Central memory CD8-positive, alpha-beta T cell (primary cell): ENCODE results near the gene FOLR2.
A peak's percentile ranks its signal among the peaks of the same experiment; 100 is the strongest.
"Not testable (repeated sequence)": the region's sequence is repeated elsewhere in the genome, so short reads cannot be mapped to it uniquely, and the experiment has no call there.

Experiments used
- ATAC-seq: fragments of 150-1000 bp; cut with Tn5 transposase; replicated peaks from 2 replicates; pipeline ENCODE4 v1.10.0; 2022; ENCODE audit warnings: mild to moderate bottlenecking, moderate FRiP score, moderate number of reproducible peaks; ENCODE audit not compliant: poor library complexity, severe bottlenecking; ENCODE audit errors: extremely low read depth
- DNase-seq, 2 donors: peaks; one replicate each; pipeline ENCODE4 v3.0.0; 2021; ENCODE audit warnings: low spot score in 2 of 2
- H3K27ac Mint-ChIP-seq: one replicate; pipeline ENCODE4 v1.8.0; 2022; ENCODE audit warnings: low read depth, mild to moderate bottlenecking, moderate library complexity, mixed read lengths
- H3K27me3 Mint-ChIP-seq: one replicate; pipeline ENCODE4 v1.8.0; 2022; ENCODE audit warnings: mixed read lengths
- H3K36me3 Mint-ChIP-seq: one replicate; pipeline ENCODE4 v1.8.0; 2022; ENCODE audit warnings: mild to moderate bottlenecking, moderate library complexity, mixed read lengths; ENCODE audit not compliant: insufficient read depth
- H3K4me1 Mint-ChIP-seq: one replicate; pipeline ENCODE4 v1.8.0; 2022; ENCODE audit warnings: mixed read lengths
- H3K4me3 Mint-ChIP-seq: one replicate; pipeline ENCODE4 v1.8.0; 2022; ENCODE audit warnings: mild to moderate bottlenecking, moderate library complexity, mixed read lengths
- H3K9me3 Mint-ChIP-seq: one replicate; pipeline ENCODE4 v1.8.0; 2022; ENCODE audit warnings: mixed read lengths

FOLR2 gene

GRCh38 chr11:72189455-72190250 is 26.9 kb upstream of the FOLR2 start:
- peak overlapping the region; percentile 60 for H3K27ac Mint-ChIP-seq
- no peaks in the 10 kb centered on the region for H3K36me3 Mint-ChIP-seq
- ATAC-seq (no peak), DNase-seq (no peak)
- H3K4me1 Mint-ChIP-seq, result no peaks in the 10 kb centered on the region
- H3K4me3 Mint-ChIP-seq, result no peak overlapping the region
- H3K9me3 Mint-ChIP-seq, result no peaks in the 10 kb centered on the region
- no peaks in the 10 kb centered on the region for H3K27me3 Mint-ChIP-seq

GRCh38 chr11:72190631-72191071 is 25.9 kb upstream of the FOLR2 start:
- DNase-seq (no peak), ATAC-seq (no peak)
- H3K4me1 Mint-ChIP-seq, result no peaks in the 10 kb centered on the region
- H3K27me3 Mint-ChIP-seq, result no peaks in the 10 kb centered on the region
- H3K4me3 Mint-ChIP-seq, result no peak overlapping the region
- H3K9me3 Mint-ChIP-seq, result no peaks in the 10 kb centered on the region
- no peak overlapping the region for H3K27ac Mint-ChIP-seq
- no peaks in the 10 kb centered on the region for H3K36me3 Mint-ChIP-seq

GRCh38 chr11:72191961-72192381 is 24.6 kb upstream of the FOLR2 start, which contains the start of gene FOLR1:
FOLR1 (plus strand) TSS chr11:72192140; CDS start chr11:72192174, 34 bp downstream.
- no peak within 1 kb of the TSS for H3K27ac Mint-ChIP-seq
- H3K9me3 Mint-ChIP-seq, result no peaks in the 10 kb centered on the region
- H3K36me3 Mint-ChIP-seq, result no peaks in the 10 kb centered on the region
- H3K4me3 Mint-ChIP-seq, result no peak within 1 kb of the TSS
- ATAC-seq (no peak), DNase-seq (no peak)
- no peaks in the 10 kb centered on the region for H3K4me1 Mint-ChIP-seq
- H3K27me3 Mint-ChIP-seq, result no peaks in the 10 kb centered on the region

- no peaks in the 10 kb centered on the region for H3K9me3 Mint-ChIP-seq
- DNase-seq, result no peak
- ATAC-seq, result no peak
- H3K27ac Mint-ChIP-seq, result no peak overlapping the region
- H3K36me3 Mint-ChIP-seq, result no peaks in the 10 kb centered on the region
- no peaks in the 10 kb centered on the region for H3K27me3 Mint-ChIP-seq
- H3K4me1 Mint-ChIP-seq, result no peaks in the 10 kb centered on the region
- no peak overlapping the region for H3K4me3 Mint-ChIP-seq
Measured at GRCh38 chr11:72195518-72196270, 20.9 kb upstream of the FOLR2 start.

- not testable (repeated sequence) for ATAC-seq, DNase-seq, H3K27me3 Mint-ChIP-seq, H3K4me3 Mint-ChIP-seq, H3K9me3 Mint-ChIP-seq, H3K4me1 Mint-ChIP-seq, H3K27ac Mint-ChIP-seq, H3K36me3 Mint-ChIP-seq
Measured at GRCh38 chr11:72201445-72201844, 15.1 kb upstream of the FOLR2 start.

- Mint-ChIP-seq H3K4me3 (no peak overlapping the region), H3K36me3 (no peaks in the 10 kb centered on the region), H3K4me1 (no peaks in the 10 kb centered on the region), H3K27me3 (no peaks in the 10 kb centered on the region), H3K27ac (no peak overlapping the region), H3K9me3 (no peaks in the 10 kb centered on the region)
- ATAC-seq, result no peak
- DNase-seq, result no peak
Measured at GRCh38 chr11:72202571-72202970, 14.0 kb upstream of the FOLR2 start.

- Mint-ChIP-seq H3K4me3 (no peak overlapping the region), H3K27me3 (peaks cover under 1% of the 10 kb centered on the region), H3K36me3 (no peaks in the 10 kb centered on the region), H3K4me1 (no peaks in the 10 kb centered on the region), H3K9me3 (no peaks in the 10 kb centered on the region), H3K27ac (no peak overlapping the region)
- ATAC-seq, result no peak
- no peak for DNase-seq
Measured at GRCh38 chr11:72203163-72203562, 13.4 kb upstream of the FOLR2 start.

- no peak overlapping the region for H3K27ac Mint-ChIP-seq
Measured at GRCh38 chr11:72204886-72205285, 11.7 kb upstream of the FOLR2 start.

GRCh38 chr11:72206794-72207193 is 9.8 kb upstream of the FOLR2 start:
- not testable (repeated sequence) for H3K4me3 Mint-ChIP-seq, DNase-seq, H3K36me3 Mint-ChIP-seq, H3K4me1 Mint-ChIP-seq, H3K27ac Mint-ChIP-seq, ATAC-seq
- H3K27me3 Mint-ChIP-seq, result peaks cover 26% of the 10 kb centered on the region
- H3K9me3 Mint-ChIP-seq, result peaks cover 17% of the 10 kb centered on the region

More at GRCh38 chr11:72204886-72205285, 11.7 kb upstream of the FOLR2 start:
- Mint-ChIP-seq H3K4me3 (no peak overlapping the region), H3K4me1 (no peaks in the 10 kb centered on the region), H3K27me3 (peaks cover 17% of the 10 kb centered on the region), H3K36me3 (no peaks in the 10 kb centered on the region), H3K9me3 (peaks cover 14% of the 10 kb centered on the region)
- ATAC-seq (no peak), DNase-seq (no peak)

GRCh38 chr11:72208281-72208680 is 8.3 kb upstream of the FOLR2 start:
- no peak for DNase-seq
- peaks cover 39% of the 10 kb centered on the region for H3K27me3 Mint-ChIP-seq
- H3K27ac Mint-ChIP-seq, result no peak overlapping the region
- H3K4me3 Mint-ChIP-seq, result no peak overlapping the region
- peaks cover 17% of the 10 kb centered on the region for H3K9me3 Mint-ChIP-seq
- no peak for ATAC-seq
- H3K4me1 Mint-ChIP-seq, result no peaks in the 10 kb centered on the region
- no peaks in the 10 kb centered on the region for H3K36me3 Mint-ChIP-seq

- Mint-ChIP-seq H3K27ac (no peak overlapping the region), H3K27me3 (peaks cover 44% of the 10 kb centered on the region), H3K4me3 (no peak overlapping the region), H3K36me3 (no peaks in the 10 kb centered on the region), H3K9me3 (peaks cover 17% of the 10 kb centered on the region), H3K4me1 (no peaks in the 10 kb centered on the region)
- ATAC-seq, result no peak
- DNase-seq, result no peak
Measured at GRCh38 chr11:72209101-72209500, 7.5 kb upstream of the FOLR2 start.

GRCh38 chr11:72217841-72218240 is 1.2 kb downstream of the FOLR2 start:
- Mint-ChIP-seq H3K4me1 (peaks cover 10% of the 10 kb centered on the region), H3K36me3 (peaks cover under 1% of the 10 kb centered on the region), H3K4me3 (no peak overlapping the region), H3K9me3 (no peaks in the 10 kb centered on the region), H3K27me3 (peaks cover 50% of the 10 kb centered on the region), H3K27ac (no peak overlapping the region)
- ATAC-seq, result no peak
- no peak for DNase-seq

- ATAC-seq (no peak), DNase-seq (no peak)
- Mint-ChIP-seq H3K4me1 (peaks cover 10% of the 10 kb centered on the region), H3K27ac (no peak overlapping the region), H3K36me3 (peaks cover 2% of the 10 kb centered on the region), H3K4me3 (no peak overlapping the region), H3K9me3 (no peaks in the 10 kb centered on the region), H3K27me3 (peaks cover 46% of the 10 kb centered on the region)
Measured at GRCh38 chr11:72218251-72218745, 1.7 kb downstream of the FOLR2 start.
